ENCODE data around the gene LRFN5.

DNA sequence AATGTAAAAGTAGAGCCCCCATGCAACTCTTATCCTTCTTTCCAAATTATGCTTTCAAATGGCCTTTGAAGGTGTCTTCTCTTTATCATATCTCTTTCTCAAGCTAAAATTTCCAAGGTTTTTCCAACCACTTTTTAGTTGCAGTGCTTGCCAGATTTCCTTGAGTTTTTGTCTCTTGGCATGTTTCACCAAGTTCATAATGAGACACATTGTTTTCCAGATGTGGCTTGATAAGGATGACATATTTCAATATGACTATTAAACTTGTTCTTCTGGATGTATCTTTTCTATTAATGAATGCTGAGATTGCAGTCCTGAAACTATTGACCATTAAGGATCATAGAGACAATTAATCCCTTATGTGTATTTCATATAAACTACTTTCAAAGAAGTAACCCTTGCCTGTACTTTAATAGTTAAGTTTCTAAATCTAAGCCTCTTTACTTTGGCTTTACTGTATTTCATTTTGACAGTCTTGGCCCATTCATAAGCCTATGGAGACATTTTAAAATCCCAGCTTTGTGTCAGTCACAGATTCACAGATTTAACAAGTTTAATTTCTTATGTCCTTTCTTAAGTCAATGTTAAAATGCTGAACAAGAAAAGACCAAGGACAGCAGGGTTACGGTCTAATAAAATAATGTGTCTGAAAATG lies 151.5 kb downstream of the LRFN5 start:
- TF ChIP-seq, protein P1, sequence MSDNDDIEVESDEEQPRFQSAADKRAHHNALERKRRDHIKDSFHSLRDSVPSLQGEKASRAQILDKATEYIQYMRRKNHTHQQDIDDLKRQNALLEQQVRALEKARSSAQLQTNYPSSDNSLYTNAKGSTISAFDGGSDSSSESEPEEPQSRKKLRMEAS (CRISPR knock-in tag; IDR thresholded peaks at IDR 0.05), result no peak
- TF ChIP-seq, protein P2, sequence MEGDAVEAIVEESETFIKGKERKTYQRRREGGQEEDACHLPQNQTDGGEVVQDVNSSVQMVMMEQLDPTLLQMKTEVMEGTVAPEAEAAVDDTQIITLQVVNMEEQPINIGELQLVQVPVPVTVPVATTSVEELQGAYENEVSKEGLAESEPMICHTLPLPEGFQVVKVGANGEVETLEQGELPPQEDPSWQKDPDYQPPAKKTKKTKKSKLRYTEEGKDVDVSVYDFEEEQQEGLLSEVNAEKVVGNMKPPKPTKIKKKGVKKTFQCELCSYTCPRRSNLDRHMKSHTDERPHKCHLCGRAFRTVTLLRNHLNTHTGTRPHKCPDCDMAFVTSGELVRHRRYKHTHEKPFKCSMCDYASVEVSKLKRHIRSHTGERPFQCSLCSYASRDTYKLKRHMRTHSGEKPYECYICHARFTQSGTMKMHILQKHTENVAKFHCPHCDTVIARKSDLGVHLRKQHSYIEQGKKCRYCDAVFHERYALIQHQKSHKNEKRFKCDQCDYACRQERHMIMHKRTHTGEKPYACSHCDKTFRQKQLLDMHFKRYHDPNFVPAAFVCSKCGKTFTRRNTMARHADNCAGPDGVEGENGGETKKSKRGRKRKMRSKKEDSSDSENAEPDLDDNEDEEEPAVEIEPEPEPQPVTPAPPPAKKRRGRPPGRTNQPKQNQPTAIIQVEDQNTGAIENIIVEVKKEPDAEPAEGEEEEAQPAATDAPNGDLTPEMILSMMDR (IDR thresholded peaks at IDR 0.05), result no peak
- no peak for TF ChIP-seq ZNF317 (CRISPR knock-in tag; IDR thresholded peaks at IDR 0.05; ENCODE audit: borderline replicate concordance, low read depth)
- TF ChIP-seq, protein P3, sequence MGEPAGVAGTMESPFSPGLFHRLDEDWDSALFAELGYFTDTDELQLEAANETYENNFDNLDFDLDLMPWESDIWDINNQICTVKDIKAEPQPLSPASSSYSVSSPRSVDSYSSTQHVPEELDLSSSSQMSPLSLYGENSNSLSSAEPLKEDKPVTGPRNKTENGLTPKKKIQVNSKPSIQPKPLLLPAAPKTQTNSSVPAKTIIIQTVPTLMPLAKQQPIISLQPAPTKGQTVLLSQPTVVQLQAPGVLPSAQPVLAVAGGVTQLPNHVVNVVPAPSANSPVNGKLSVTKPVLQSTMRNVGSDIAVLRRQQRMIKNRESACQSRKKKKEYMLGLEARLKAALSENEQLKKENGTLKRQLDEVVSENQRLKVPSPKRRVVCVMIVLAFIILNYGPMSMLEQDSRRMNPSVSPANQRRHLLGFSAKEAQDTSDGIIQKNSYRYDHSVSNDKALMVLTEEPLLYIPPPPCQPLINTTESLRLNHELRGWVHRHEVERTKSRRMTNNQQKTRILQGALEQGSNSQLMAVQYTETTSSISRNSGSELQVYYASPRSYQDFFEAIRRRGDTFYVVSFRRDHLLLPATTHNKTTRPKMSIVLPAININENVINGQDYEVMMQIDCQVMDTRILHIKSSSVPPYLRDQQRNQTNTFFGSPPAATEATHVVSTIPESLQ (CRISPR knock-in tag; IDR thresholded peaks at IDR 0.05), result no peak
